PC-3 (cell line): ENCODE data around the gene TAL2. TPM values are rescaled to one million over a fixed set of nuclear protein-coding genes. Genes with fewer than 3 reads are reported as not detected.

Experiments
- ATAC-seq: fragments of 200-7000 bp; cut with Tn5 transposase; 2 replicates; pipeline ENCODE4 v1.9.1; 2020; ENCODE audit warnings: mild to moderate bottlenecking, moderate library complexity
- BruUV-seq: library from RNA; stranded (reverse); fragments of 400-500 nt; replicated peaks from 2 replicates; lab custom pipeline; 2021; lab: Mats Ljungman, UMichigan
- CTCF ChIA-PET: fragments of 300-600 bp; sonication (Branson Sonifier 250); formaldehyde crosslinking; loops from one replicate; lab custom pipeline; 2022; ENCODE audit warnings: antibody characterized with exemption; lab: Charles Lee
- POLR2A ChIA-PET: fragments of 300-600 bp; sonication (Branson Sonifier 250); formaldehyde crosslinking; loops from one replicate; lab custom pipeline; 2022; ENCODE audit warnings: antibody characterized with exemption; ENCODE audit not compliant: unreplicated experiment; lab: Charles Lee
- DNase-seq: peaks from one replicate; pipeline ENCODE4 v3.0.0-alpha.2; 2015
- H2AFZ ChIP-seq: fragments of 300-600 bp; sonication (generic); 2 replicates; pipeline ENCODE4 v1.6.0; 2016; ENCODE audit warnings: antibody characterized with exemption, low read length
- H3F3A ChIP-seq: fragments of 300-600 bp; sonication (generic); one replicate; pipeline ENCODE4 v1.6.0; 2017; ENCODE audit warnings: antibody characterized with exemption, low read length, control low read depth, mild to moderate bottlenecking; ENCODE audit not compliant: unreplicated experiment
- H3K27ac ChIP-seq: fragments of 300-600 bp; sonication (generic); 2 replicates; pipeline ENCODE4 v1.5.1; 2016; ENCODE audit warnings: mild to moderate bottlenecking, low read length
- H3K27me3 ChIP-seq: fragments of 300-600 bp; sonication (generic); 2 replicates; pipeline ENCODE4 v1.6.1; 2016; ENCODE audit warnings: low read length, mixed read lengths
- H3K36me3 ChIP-seq: fragments of 300-600 bp; sonication (generic); 2 replicates; pipeline ENCODE4 v1.6.1; 2016; ENCODE audit warnings: low read depth, mixed run types, low read length, mixed read lengths
- H3K4me1 ChIP-seq: fragments of 300-600 bp; sonication (generic); 2 replicates; pipeline ENCODE4 v1.5.1; 2016; ENCODE audit warnings: low read length; ENCODE audit not compliant: insufficient read depth
- H3K4me2 ChIP-seq: fragments of 300-600 bp; sonication (generic); 2 replicates; pipeline ENCODE4 v1.6.0; 2016; ENCODE audit warnings: low read length
- H3K4me3 ChIP-seq: fragments of 300-600 bp; sonication (generic); 2 replicates; pipeline ENCODE4 v1.5.1; 2016; ENCODE audit warnings: mild to moderate bottlenecking, low read length, mixed read lengths
- H3K79me2 ChIP-seq: fragments of 300-600 bp; sonication (generic); 2 replicates; pipeline ENCODE4 v1.6.1; 2017; ENCODE audit warnings: low read length, mixed read lengths
- H3K9ac ChIP-seq: fragments of 300-600 bp; sonication (generic); 2 replicates; pipeline ENCODE4 v1.6.0; 2016; ENCODE audit warnings: mild to moderate bottlenecking, low read length
- H3K9me2 ChIP-seq: fragments of 300-600 bp; sonication (generic); replicated peaks from 2 replicates; pipeline ENCODE4 v1.6.1; 2016; ENCODE audit warnings: mixed run types, low read length, mixed read lengths
- H3K9me3 ChIP-seq: fragments of 300-600 bp; sonication (generic); 2 replicates; pipeline ENCODE4 v1.6.1; 2016; ENCODE audit warnings: low read length, mixed read lengths
- H4K20me1 ChIP-seq: fragments of 300-600 bp; sonication (generic); 2 replicates; pipeline ENCODE4 v1.6.1; 2016; ENCODE audit warnings: low read length, mixed read lengths
- CTCF ChIP-seq: fragments of 300-600 bp; sonication (generic); conservative IDR thresholded peaks from 2 replicates; pipeline ENCODE4 v1.5.1; 2017; ENCODE audit warnings: antibody characterized with exemption, low read depth, mild to moderate bottlenecking, low read length
- EZH2 ChIP-seq: fragments of 300-600 bp; sonication (generic); IDR thresholded peaks from one replicate; pipeline ENCODE4 v1.6.1; 2017; ENCODE audit warnings: antibody characterized with exemption, mild to moderate bottlenecking, low read length; ENCODE audit not compliant: unreplicated experiment
- EZH2phosphoT487 ChIP-seq: fragments of 300-600 bp; sonication (generic); IDR thresholded peaks from 2 replicates; pipeline ENCODE4 v1.6.1; 2018; ENCODE audit warnings: mild to moderate bottlenecking, antibody characterized with exemption, low read length, borderline replicate concordance
- intact Hi-C: fragments of 100-400 bp; cut with micrococcal nuclease; formaldehyde crosslinking; loops from 2 replicates; pipeline ENCODE4 v1.9.0; 2023
- total RNA-seq: library from RNA; depleted of rRNA; stranded (reverse); fragments of >200 nt; gene quantifications from 2 replicates; pipeline ENCODE4 v1.2.3, GENCODE V29; 2014

TAL2 gene
- total RNA-seq, 1 experiment from 2014 or later, result not detected

- intact Hi-C loops, result no loop called here
- H3K9me3 ChIP-seq, result no peaks in the 10 kb centered on the region
- CTCF ChIA-PET, result no interaction called here
- no peak overlapping the region for H3K4me2 ChIP-seq
- POLR2A ChIA-PET, result no interaction called here
- H3K4me3 ChIP-seq, result no peak overlapping the region
- ATAC-seq (no peak), DNase-seq (no peak)
- H3K27me3 ChIP-seq, result no peaks in the 10 kb centered on the region
- no peaks in the 10 kb centered on the region for H4K20me1 ChIP-seq
- no peaks in the 10 kb centered on the region for H3F3A ChIP-seq
- H3K36me3 ChIP-seq, result no peaks in the 10 kb centered on the region
- TF ChIP-seq EZH2 (no peak), EZH2phosphoT487 (no peak), CTCF (no peak)
- no TSS peak for BruUV-seq
- H3K9me2 ChIP-seq, result no peaks in the 10 kb centered on the region
- no peak overlapping the region for H2AFZ ChIP-seq
- H3K79me2 ChIP-seq, result no peaks in the 10 kb centered on the region
- H3K9ac ChIP-seq, result no peak overlapping the region
- no peak overlapping the region for H3K27ac ChIP-seq
- no peaks in the 10 kb centered on the region for H3K4me1 ChIP-seq
Observed at GRCh38 chr9:105625088-105625487, 37.2 kb upstream of the TAL2 start.

- Histone ChIP-seq H3K79me2 (no peaks in the 10 kb centered on the region), H3K4me1 (no peaks in the 10 kb centered on the region), H3K9me2 (no peaks in the 10 kb centered on the region), H4K20me1 (no peaks in the 10 kb centered on the region), H3K27me3 (no peaks in the 10 kb centered on the region), H3K9ac (no peak overlapping the region), H3K4me2 (no peak overlapping the region), H3F3A (no peaks in the 10 kb centered on the region), H3K36me3 (no peaks in the 10 kb centered on the region; the same call in 1 of the 2 replicates), H2AFZ (no peak overlapping the region), H3K9me3 (no peaks in the 10 kb centered on the region), H3K27ac (no peak overlapping the region), H3K4me3 (no peak overlapping the region)
- no TSS peak for BruUV-seq
- POLR2A ChIA-PET, result no interaction called here
- TF ChIP-seq EZH2phosphoT487, result no peak
- TF ChIP-seq CTCF, result no peak
- TF ChIP-seq EZH2, result no peak
- intact Hi-C loops, result loop anchor here (2.0 kb wide), 1 partner anchor 58 kb away; no protein-coding TSS in a partner anchor
- ATAC-seq, result peak; percentile 99
- peak; percentile 31 for DNase-seq
- CTCF ChIA-PET, result no interaction called here
Observed at GRCh38 chr9:105632807-105633206, 29.4 kb upstream of the TAL2 start.

GRCh38 chr9:105633411-105633810, 28.8 kb upstream of the TAL2 start:
- CTCF ChIA-PET, result no interaction called here
- H3K9me3 ChIP-seq, result no peaks in the 10 kb centered on the region

More at GRCh38 chr9:105633411-105633810, 28.8 kb upstream of the TAL2 start:
- Histone ChIP-seq H4K20me1 (no peaks in the 10 kb centered on the region), H3K79me2 (no peaks in the 10 kb centered on the region), H2AFZ (no peak overlapping the region), H3K27ac (no peak overlapping the region), H3K4me1 (no peaks in the 10 kb centered on the region), H3K9ac (no peak overlapping the region), H3K27me3 (no peaks in the 10 kb centered on the region), H3K36me3 (no peaks in the 10 kb centered on the region; the same call in 1 of the 2 replicates), H3K9me2 (no peaks in the 10 kb centered on the region), H3F3A (no peaks in the 10 kb centered on the region), H3K4me3 (no peak overlapping the region), H3K4me2 (no peak overlapping the region)
- POLR2A ChIA-PET, result no interaction called here
- ATAC-seq (no peak), DNase-seq (no peak)
- no peak for TF ChIP-seq EZH2phosphoT487
- no peak for TF ChIP-seq EZH2
- no peak for TF ChIP-seq CTCF
- no TSS peak for BruUV-seq
- intact Hi-C loops, result loop anchor here (2.0 kb wide), 1 partner anchor 57 kb away; no protein-coding TSS in a partner anchor
